Loucy (cell line): ENCODE data around the gene TLR4.

Experiments used
- H2AFZ ChIP-seq: fragments of 200-600 bp; sonication (generic); 2 replicates; pipeline ENCODE4 v1.6.0; 2016; ENCODE audit warnings: antibody characterized with exemption, mild to moderate bottlenecking, low read length, moderate library complexity
- H3F3A ChIP-seq: fragments of 200-600 bp; 2 replicates; pipeline ENCODE4 v1.6.0; 2016; ENCODE audit warnings: antibody characterized with exemption, low read depth, mild to moderate bottlenecking
- H3K27me3 ChIP-seq: fragments of 200-600 bp; sonication (generic); 2 replicates; pipeline ENCODE4 v1.6.1; 2014; ENCODE audit warnings: low read length, mild to moderate bottlenecking; ENCODE audit not compliant: insufficient read depth, poor library complexity, severe bottlenecking
- H3K36me3 ChIP-seq: fragments of 200-600 bp; sonication (generic); 2 replicates; pipeline ENCODE4 v1.6.1; 2016; ENCODE audit warnings: low read length; ENCODE audit not compliant: insufficient read depth
- H3K4me1 ChIP-seq: fragments of 200-600 bp; sonication (generic); 2 replicates; pipeline ENCODE4 v1.5.1; 2014; ENCODE audit warnings: low read length, mild to moderate bottlenecking; ENCODE audit not compliant: insufficient read depth, poor library complexity, severe bottlenecking
- H3K4me2 ChIP-seq: fragments of 200-600 bp; sonication (generic); 2 replicates; pipeline ENCODE4 v1.6.0; 2014; ENCODE audit warnings: antibody characterized with exemption, low read length, low read depth, mild to moderate bottlenecking; ENCODE audit not compliant: poor library complexity, severe bottlenecking
- H3K4me3 ChIP-seq: fragments of 200-600 bp; sonication (generic); 2 replicates; pipeline ENCODE4 v1.5.1; 2014; ENCODE audit warnings: low read length, mild to moderate bottlenecking, mixed read lengths; ENCODE audit not compliant: poor library complexity, severe bottlenecking
- H3K79me2 ChIP-seq: fragments of 200-600 bp; sonication (generic); 2 replicates; pipeline ENCODE4 v1.6.1; 2014; ENCODE audit warnings: low read length; ENCODE audit not compliant: insufficient read depth
- H3K9ac ChIP-seq: fragments of 200-600 bp; sonication (generic); 2 replicates; pipeline ENCODE4 v1.6.0; 2014; ENCODE audit warnings: mild to moderate bottlenecking, low read depth, low read length, moderate library complexity; ENCODE audit not compliant: poor library complexity, severe bottlenecking
- H3K9me2 ChIP-seq: fragments of 200-600 bp; sonication (generic); replicated peaks from 2 replicates; pipeline ENCODE4 v1.6.1; 2016; ENCODE audit warnings: low read depth, low read length, mixed read lengths
- H3K9me3 ChIP-seq: fragments of 200-600 bp; sonication (generic); 2 replicates; pipeline ENCODE4 v1.6.1; 2014; ENCODE audit warnings: mild to moderate bottlenecking, antibody characterized with exemption, low read length, low read depth; ENCODE audit not compliant: insufficient read depth
- H4K20me1 ChIP-seq: fragments of 200-600 bp; sonication (generic); 2 replicates; pipeline ENCODE4 v1.6.0; 2014; ENCODE audit warnings: antibody characterized with exemption, low read length, mild to moderate bottlenecking; ENCODE audit not compliant: insufficient read depth, poor library complexity, severe bottlenecking
- EZH2phosphoT487 ChIP-seq: fragments of 200-600 bp; IDR thresholded peaks from 2 replicates; pipeline ENCODE4 v1.6.1; 2018; ENCODE audit warnings: antibody characterized with exemption, mild to moderate bottlenecking, moderate library complexity, borderline replicate concordance
- TF ChIP-seq, protein P1 (sequence below): fragments of 200-600 bp; sonication (generic); conservative IDR thresholded peaks from 2 replicates; pipeline ENCODE4 v1.5.1; 2014; ENCODE audit warnings: mild to moderate bottlenecking, antibody characterized with exemption, low read length

TLR4 gene

GRCh38 chr9:117720066-117720465 is 15.9 kb downstream of the TLR4 start:
- H3K4me1 ChIP-seq: no peaks in the 10 kb centered on the region
- no peaks in the 10 kb centered on the region for H3K79me2 ChIP-seq
- H3F3A ChIP-seq: no peaks in the 10 kb centered on the region
- no peak overlapping the region for H2AFZ ChIP-seq
- H4K20me1 ChIP-seq: no peaks in the 10 kb centered on the region
- H3K9ac ChIP-seq: no peak overlapping the region
- H3K9me3 ChIP-seq: no peaks in the 10 kb centered on the region
- no peaks in the 10 kb centered on the region for H3K9me2 ChIP-seq
- no peak overlapping the region for H3K4me3 ChIP-seq
- H3K36me3 ChIP-seq: no peaks in the 10 kb centered on the region
- no peaks in the 10 kb centered on the region for H3K27me3 ChIP-seq
- TF ChIP-seq, protein P1, sequence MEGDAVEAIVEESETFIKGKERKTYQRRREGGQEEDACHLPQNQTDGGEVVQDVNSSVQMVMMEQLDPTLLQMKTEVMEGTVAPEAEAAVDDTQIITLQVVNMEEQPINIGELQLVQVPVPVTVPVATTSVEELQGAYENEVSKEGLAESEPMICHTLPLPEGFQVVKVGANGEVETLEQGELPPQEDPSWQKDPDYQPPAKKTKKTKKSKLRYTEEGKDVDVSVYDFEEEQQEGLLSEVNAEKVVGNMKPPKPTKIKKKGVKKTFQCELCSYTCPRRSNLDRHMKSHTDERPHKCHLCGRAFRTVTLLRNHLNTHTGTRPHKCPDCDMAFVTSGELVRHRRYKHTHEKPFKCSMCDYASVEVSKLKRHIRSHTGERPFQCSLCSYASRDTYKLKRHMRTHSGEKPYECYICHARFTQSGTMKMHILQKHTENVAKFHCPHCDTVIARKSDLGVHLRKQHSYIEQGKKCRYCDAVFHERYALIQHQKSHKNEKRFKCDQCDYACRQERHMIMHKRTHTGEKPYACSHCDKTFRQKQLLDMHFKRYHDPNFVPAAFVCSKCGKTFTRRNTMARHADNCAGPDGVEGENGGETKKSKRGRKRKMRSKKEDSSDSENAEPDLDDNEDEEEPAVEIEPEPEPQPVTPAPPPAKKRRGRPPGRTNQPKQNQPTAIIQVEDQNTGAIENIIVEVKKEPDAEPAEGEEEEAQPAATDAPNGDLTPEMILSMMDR: no peak
- TF ChIP-seq EZH2phosphoT487: no peak
- no peak overlapping the region for H3K4me2 ChIP-seq

DNA sequence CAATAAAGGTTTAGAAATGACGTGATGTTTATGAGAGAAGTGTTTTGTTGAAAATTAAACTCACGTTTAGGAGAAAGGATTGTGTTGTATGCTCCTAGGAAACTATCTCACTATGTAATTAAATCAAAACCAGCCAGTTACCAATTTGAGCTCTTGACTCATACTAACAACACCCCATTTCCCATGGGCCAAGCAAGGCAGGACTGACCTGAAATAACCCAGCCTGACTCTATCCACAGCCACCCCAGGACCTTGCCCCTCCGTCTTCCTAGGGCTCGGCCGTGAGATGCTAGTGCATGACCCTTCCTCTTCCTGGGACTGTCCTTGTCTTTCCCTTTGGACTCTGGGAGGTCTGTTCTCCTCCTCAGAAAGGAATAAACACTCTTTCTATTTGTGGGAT is 16.4 kb downstream of the TLR4 start:
- Histone ChIP-seq H4K20me1 (no peaks in the 10 kb centered on the region), H3K4me1 (no peaks in the 10 kb centered on the region), H2AFZ (no peak overlapping the region), H3K9me3 (no peaks in the 10 kb centered on the region), H3K9ac (no peak overlapping the region), H3K4me3 (no peak overlapping the region), H3F3A (no peaks in the 10 kb centered on the region), H3K4me2 (no peak overlapping the region), H3K79me2 (no peaks in the 10 kb centered on the region), H3K36me3 (no peaks in the 10 kb centered on the region), H3K27me3 (no peaks in the 10 kb centered on the region), H3K9me2 (no peaks in the 10 kb centered on the region)
- TF ChIP-seq EZH2phosphoT487: no peak
- TF ChIP-seq, protein P1: no peak

DNA sequence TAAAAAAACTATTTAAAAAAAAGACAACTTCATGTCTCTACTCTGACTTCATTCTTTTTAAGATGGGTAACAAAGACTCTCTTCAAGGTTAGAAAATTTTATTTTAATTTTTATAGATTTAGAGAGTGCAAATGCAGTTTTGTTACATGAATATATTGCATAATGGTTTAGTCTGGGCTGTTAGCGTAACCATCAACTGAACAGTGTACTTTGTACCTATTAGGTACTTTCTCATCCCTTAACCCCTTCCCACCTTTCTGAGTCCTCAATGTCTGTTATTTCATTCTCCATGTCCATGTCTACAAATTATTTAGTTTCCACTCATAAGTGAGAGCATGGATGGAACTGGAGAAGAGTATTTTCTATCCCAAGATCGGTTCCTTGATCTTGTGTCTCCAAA is 16.8 kb downstream of the TLR4 start:
- H3K9me3 ChIP-seq: no peaks in the 10 kb centered on the region
- no peaks in the 10 kb centered on the region for H3K79me2 ChIP-seq
- H3K4me3 ChIP-seq: no peak overlapping the region
- no peaks in the 10 kb centered on the region for H3K9me2 ChIP-seq
- no peak overlapping the region for H2AFZ ChIP-seq
- H3K36me3 ChIP-seq: no peaks in the 10 kb centered on the region
- no peak overlapping the region for H3K4me2 ChIP-seq
- TF ChIP-seq, protein P1: no peak
- TF ChIP-seq EZH2phosphoT487: no peak
- H3K4me1 ChIP-seq: no peaks in the 10 kb centered on the region
- no peaks in the 10 kb centered on the region for H3F3A ChIP-seq
- H3K9ac ChIP-seq: no peak overlapping the region
- H4K20me1 ChIP-seq: no peaks in the 10 kb centered on the region
- no peaks in the 10 kb centered on the region for H3K27me3 ChIP-seq
